Cardiac ventricle fibroblast (primary cell): ENCODE data around the gene KRT24. TPM values are rescaled to one million over a fixed set of nuclear protein-coding genes. Genes with fewer than 3 reads are reported as not detected.

Experiments
- total RNA-seq: library from RNA; depleted of rRNA; stranded (reverse); fragments of >200 nt; gene quantifications from 2 replicates; pipeline ENCODE4 v1.2.3, GENCODE V29; 2015

The KRT24 gene
- total RNA-seq: not detected in 2 replicates

GRCh38 chr17:40703652-40704051 is at the start of gene KRT24:
TSS of gene KRT24 (minus strand) at chr17:40703752. CDS start at chr17:40703693, 59 bp downstream.

GRCh38 chr17:40664582-40665333 is 38.8 kb downstream of the KRT24 start, which contains the start of gene KRT222:
TSS of gene KRT222 (minus strand) at chr17:40665177. CDS start at chr17:40665099, 78 bp downstream.

Other genes starting within 250 kb of the KRT24 start
- under 0.01 and 0.06 TPM in 2 replicates for gene TNS4, start 202.1 kb downstream of the KRT24 start, total RNA-seq
- 0.10 and 0.19 TPM in 2 replicates for gene CCR7, start 138.3 kb downstream of the KRT24 start, total RNA-seq
- gene SMARCE1, start 55.9 kb downstream of the KRT24 start, total RNA-seq: 64.1 and 75.1 TPM in 2 replicates
- not detected in 2 replicates for gene KRT222, start 38.6 kb downstream of the KRT24 start, total RNA-seq
- gene KRT25, start 51.6 kb upstream of the KRT24 start, total RNA-seq: not detected in 2 replicates
- not detected in 2 replicates for gene KRT26, start 68.4 kb upstream of the KRT24 start, total RNA-seq
- not detected in 2 replicates for gene KRT27, start 78.8 kb upstream of the KRT24 start, total RNA-seq
- not detected in 2 replicates for gene KRT28, start 96.2 kb upstream of the KRT24 start, total RNA-seq
- 8.9 and 10.4 TPM in 2 replicates for gene KRT10, start 118.9 kb upstream of the KRT24 start, total RNA-seq
- gene KRT12, start 163.5 kb upstream of the KRT24 start, total RNA-seq: not detected in 2 replicates
- not detected in 2 replicates for gene KRT20, start 181.5 kb upstream of the KRT24 start, total RNA-seq
- gene KRT23, start 233.9 kb upstream of the KRT24 start, total RNA-seq: not detected in 2 replicates